Uterus (tissue), 4 donors: ENCODE results near the gene IGF2BP1. TPM values are rescaled to one million over a fixed set of nuclear protein-coding genes. Genes with fewer than 3 reads are reported as not detected.

Experiments used
- DNase-seq, 2 donors: peaks; one replicate each; pipeline ENCODE4 v3.0.0-alpha.2; 2019 to 2020
- H3K27ac ChIP-seq, 2 donors: fragments of 200-600 bp; sonication (generic); 1 replicate in 1 of 2; 2 replicates in 1 of 2; pipeline ENCODE4 v1.5.1; 2016 to 2018
- H3K27me3 ChIP-seq, 2 donors: fragments of 200-600 bp; sonication (generic); one replicate each; pipeline ENCODE4 v1.5.1; 2018 to 2019; ENCODE audit warnings: control low read depth in 1 of 2
- H3K36me3 ChIP-seq, 2 donors: fragments of 200-600 bp; sonication (generic); one replicate each; pipeline ENCODE4 v1.5.1; 2019; ENCODE audit warnings: control low read depth in 1 of 2
- H3K4me1 ChIP-seq, 2 donors: fragments of 200-600 bp; sonication (generic); one replicate each; pipeline ENCODE4 v1.5.1; 2018 to 2019; ENCODE audit warnings: control low read depth in 1 of 2
- H3K4me3 ChIP-seq, 2 donors: fragments of 200-600 bp; sonication (generic); 1 replicate in 1 of 2; 2 replicates in 1 of 2; pipeline ENCODE4 v1.5.1; 2018 to 2019; ENCODE audit warnings: mild to moderate bottlenecking in 1 of 2
- H3K9me3 ChIP-seq, 2 donors: fragments of 200-600 bp; sonication (generic); one replicate each; pipeline ENCODE4 v1.5.1; 2019; ENCODE audit warnings: control low read depth in 1 of 2
- CTCF ChIP-seq, 4 experiments: fragments of 200-600 bp in 2 of 4; fragments of 450-650 bp in 2 of 4; sonication (generic) in 2 of 4; IDR thresholded peaks; one replicate each; pipeline ENCODE4 v1.5.1; 2016 to 2019; ENCODE audit warnings: antibody characterized with exemption in 4 of 4, mild to moderate bottlenecking in 2 of 4, moderate library complexity in 1 of 4
- POLR2A ChIP-seq, 2 donors: fragments of 450-650 bp; IDR thresholded peaks; one replicate each; pipeline ENCODE4 v1.6.1; 2016; ENCODE audit warnings: antibody characterized with exemption in 2 of 2, mild to moderate bottlenecking in 1 of 2, moderate library complexity in 1 of 2
- intact Hi-C: fragments of 100-400 bp; cut with DNase I; formaldehyde crosslinking; loops from one replicate; pipeline ENCODE4 v1.15.1; 2023; ENCODE audit warnings: low total_unique reads
- total RNA-seq, 4 donors: library from RNA; depleted of rRNA in 3 of 4; stranded (reverse); fragments of >200 nt in 3 of 4; gene quantifications; one replicate each; pipeline versions ENCODE4 v1.1.0 to v1.2.4, GENCODE V29; 2014 to 2023
- donor health status: DM: yes; HTN: yes; CAD: no.

The IGF2BP1 gene
- total RNA-seq, 4 donors from 2014 or later, result under 0.01 to 1.8 TPM; not detected in 2

- no peaks in the 10 kb centered on the region for H3K27me3 ChIP-seq
- H3K9me3 ChIP-seq, result no peaks in the 10 kb centered on the region
- no peaks in the 10 kb centered on the region for H3K4me1 ChIP-seq
- intact Hi-C loops, result loop anchor here (10.0 kb wide), 1 partner anchor 225 kb away; no protein-coding TSS in a partner anchor
- TF ChIP-seq POLR2A (IDR thresholded peaks at IDR 0.05) (no peak), CTCF (IDR thresholded peaks at IDR 0.05) (no peak)
- no peaks in the 10 kb centered on the region for H3K36me3 ChIP-seq
- H3K27ac ChIP-seq, result no peak overlapping the region
- no peak overlapping the region for H3K4me3 ChIP-seq
- DNase-seq, result no peak
Measured at GRCh38 chr17:49029801-49030200, 32.6 kb downstream of the IGF2BP1 start.

- no peak for TF ChIP-seq POLR2A (IDR thresholded peaks at IDR 0.05)
- TF ChIP-seq CTCF (IDR thresholded peaks at IDR 0.05), result peak; percentile 66 to 72 (median 68)
- intact Hi-C loops, result loop anchor here (10.0 kb wide), 1 partner anchor 227 kb away; no protein-coding TSS in a partner anchor
- Histone ChIP-seq H3K27ac (no peak overlapping the region), H3K36me3 (no peaks in the 10 kb centered on the region), H3K27me3 (no peaks in the 10 kb centered on the region), H3K4me3 (no peak overlapping the region), H3K4me1 (no peaks in the 10 kb centered on the region), H3K9me3 (no peaks in the 10 kb centered on the region)
- DNase-seq, result peak; percentile 25 to 30
Measured at GRCh38 chr17:49031965-49032928, 35.1 kb downstream of the IGF2BP1 start.

GRCh38 chr17:49035470-49036269, 38.5 kb downstream of the IGF2BP1 start:
- intact Hi-C loops, result loop anchor here (10.0 kb wide), 1 partner anchor 231 kb away; no protein-coding TSS in a partner anchor
- DNase-seq, result peak; percentile 35 to 53
- Histone ChIP-seq H3K27ac (no peak overlapping the region), H3K36me3 (no peaks in the 10 kb centered on the region), H3K27me3 (no peaks in the 10 kb centered on the region), H3K4me3 (peak overlapping the region in 1 of 2 donors; percentile 18), H3K4me1 (no peaks in the 10 kb centered on the region), H3K9me3 (no peaks in the 10 kb centered on the region)
- TF ChIP-seq CTCF (IDR thresholded peaks at IDR 0.05), result peak; percentile 65 to 78 (median 70)
- TF ChIP-seq POLR2A (IDR thresholded peaks at IDR 0.05), result no peak

GRCh38 chr17:49036270-49036626, 39.1 kb downstream of the IGF2BP1 start:
- Histone ChIP-seq H3K36me3 (no peaks in the 10 kb centered on the region), H3K27me3 (no peaks in the 10 kb centered on the region), H3K4me1 (no peaks in the 10 kb centered on the region), H3K4me3 (no peak overlapping the region), H3K27ac (no peak overlapping the region), H3K9me3 (no peaks in the 10 kb centered on the region)
- TF ChIP-seq CTCF (IDR thresholded peaks at IDR 0.05) (no peak), POLR2A (IDR thresholded peaks at IDR 0.05) (no peak)
- intact Hi-C loops, result loop anchor here (10.0 kb wide), 1 partner anchor 231 kb away; no protein-coding TSS in a partner anchor
- no peak for DNase-seq
